Ascending aorta (tissue), 2 donors: Measurements from ENCODE around the gene CASZ1. TPM values are rescaled to one million over a fixed set of nuclear protein-coding genes. Genes with fewer than 3 reads are reported as not detected.

ENCODE experiments used
- DNase-seq, 2 donors: peaks; one replicate each; pipeline ENCODE4 v3.0.0-alpha.2; 2019; ENCODE audit warnings: low spot score in 2 of 2
- H3K27ac ChIP-seq, 2 donors: fragments of 200-600 bp; sonication (generic); one replicate each; pipeline ENCODE4 v1.5.1; 2016 to 2017; ENCODE audit warnings: mild to moderate bottlenecking in 1 of 2
- H3K27me3 ChIP-seq: fragments of 200-600 bp; sonication (generic); one replicate; pipeline ENCODE4 v1.5.1; 2017
- H3K36me3 ChIP-seq, 2 donors: fragments of 200-600 bp; sonication (generic); one replicate each; pipeline ENCODE4 v1.5.1; 2016
- H3K4me1 ChIP-seq, 2 donors: fragments of 200-600 bp; sonication (generic); one replicate each; pipeline ENCODE4 v1.5.1; 2016 to 2017; ENCODE audit warnings: mild to moderate bottlenecking in 1 of 2
- H3K4me3 ChIP-seq, 2 donors: fragments of 200-600 bp; sonication (generic); one replicate each; pipeline ENCODE4 v1.5.1; 2016 to 2017; ENCODE audit warnings: mild to moderate bottlenecking in 1 of 2
- H3K9me3 ChIP-seq, 2 donors: fragments of 200-600 bp; sonication (generic); one replicate each; pipeline ENCODE4 v1.5.1; 2016
- CTCF ChIP-seq, 3 experiments: fragments of 200-600 bp in 2 of 3; fragments of 450-650 bp in 1 of 3; sonication (generic) in 2 of 3; IDR thresholded peaks; one replicate each; pipeline ENCODE4 v1.5.1; 2016 to 2019; ENCODE audit warnings: antibody characterized with exemption in 3 of 3, mild to moderate bottlenecking in 1 of 3, moderate library complexity in 1 of 3
- intact Hi-C: fragments of 100-400 bp; cut with DNase I; formaldehyde crosslinking; loops from one replicate; pipeline ENCODE4 v1.15.1; 2023
- total RNA-seq: library from RNA; depleted of rRNA; stranded (reverse); fragments of >200 nt; gene quantifications from one replicate; pipeline ENCODE4 v1.1.0, GENCODE V29; 2016

Gene CASZ1
- total RNA-seq, 1 donor from 2014 or later: 25.8 TPM

GRCh38 chr1:10712568-10713362 is 83.7 kb downstream of the CASZ1 start:
- Histone ChIP-seq H3K27me3 (no peaks in the 10 kb centered on the region), H3K27ac (no peak overlapping the region), H3K36me3 (no peaks in the 10 kb centered on the region), H3K4me1 (peaks cover 0 to 4% of the 10 kb centered on the region in 2 donors), H3K4me3 (no peak overlapping the region), H3K9me3 (no peaks in the 10 kb centered on the region)
- intact Hi-C loops: no loop called here
- no peak for DNase-seq
- no peak for TF ChIP-seq CTCF (IDR thresholded peaks at IDR 0.05)

- Histone ChIP-seq H3K36me3 (no peaks in the 10 kb centered on the region), H3K4me3 (no peak overlapping the region), H3K27ac (no peak overlapping the region), H3K9me3 (no peaks in the 10 kb centered on the region), H3K4me1 (peaks cover 0 to 4% of the 10 kb centered on the region in 2 donors), H3K27me3 (no peaks in the 10 kb centered on the region)
- no peak for DNase-seq
- TF ChIP-seq CTCF (IDR thresholded peaks at IDR 0.05): no peak
- intact Hi-C loops: no loop called here
Observed at GRCh38 chr1:10710489-10710888, 86.0 kb downstream of the CASZ1 start.

- H3K27me3 ChIP-seq: no peaks in the 10 kb centered on the region
- intact Hi-C loops: no loop called here
- no peak for DNase-seq
- no peaks in the 10 kb centered on the region for H3K36me3 ChIP-seq
- H3K27ac ChIP-seq: no peak overlapping the region
- no peaks in the 10 kb centered on the region for H3K9me3 ChIP-seq
- H3K4me3 ChIP-seq: no peak overlapping the region
- H3K4me1 ChIP-seq: peaks cover 0 to 4% of the 10 kb centered on the region in 2 donors
- TF ChIP-seq CTCF (IDR thresholded peaks at IDR 0.05): no peak
Observed at GRCh38 chr1:10709646-10710045, 86.8 kb downstream of the CASZ1 start.

GRCh38 chr1:10709165-10709564 is 87.3 kb downstream of the CASZ1 start:
- Histone ChIP-seq H3K4me1 (peaks cover 0 to 2% of the 10 kb centered on the region in 2 donors), H3K4me3 (no peak overlapping the region), H3K9me3 (no peaks in the 10 kb centered on the region), H3K36me3 (no peaks in the 10 kb centered on the region), H3K27ac (no peak overlapping the region), H3K27me3 (no peaks in the 10 kb centered on the region)
- no peak for TF ChIP-seq CTCF (IDR thresholded peaks at IDR 0.05)
- DNase-seq: no peak
- intact Hi-C loops: no loop called here

- no peak for DNase-seq
- intact Hi-C loops: no loop called here
- no peak for TF ChIP-seq CTCF (IDR thresholded peaks at IDR 0.05)
- Histone ChIP-seq H3K4me3 (no peak overlapping the region), H3K27me3 (no peaks in the 10 kb centered on the region), H3K4me1 (peaks cover 0 to 2% of the 10 kb centered on the region in 2 donors), H3K27ac (no peak overlapping the region), H3K36me3 (no peaks in the 10 kb centered on the region), H3K9me3 (no peaks in the 10 kb centered on the region)
Observed at GRCh38 chr1:10708757-10709156, 87.7 kb downstream of the CASZ1 start.
